Type B pancreatic cell (in vitro differentiated cells): ENCODE results near the gene UBE2C. TPM values are rescaled to one million over a fixed set of nuclear protein-coding genes. Genes with fewer than 3 reads are reported as not detected.

Experiments used
- DNase-seq: peaks from one replicate; pipeline ENCODE4 v3.0.0; 2021; ENCODE audit warnings: mixed read lengths; ENCODE audit not compliant: unreplicated experiment; ENCODE audit errors: extremely low spot score
- H3K27ac Mint-ChIP-seq: 2 replicates; pipeline ENCODE4 v1.8.0; 2021; ENCODE audit warnings: mild to moderate bottlenecking, mixed read lengths
- H3K27me3 Mint-ChIP-seq: 2 replicates; pipeline ENCODE4 v1.8.0; 2021; ENCODE audit warnings: mixed read lengths
- H3K36me3 Mint-ChIP-seq: 2 replicates; pipeline ENCODE4 v1.8.0; 2021; ENCODE audit warnings: mixed read lengths
- H3K4me1 Mint-ChIP-seq: one replicate; pipeline ENCODE4 v1.8.0; 2021; ENCODE audit warnings: mixed read lengths; ENCODE audit not compliant: unreplicated experiment
- H3K4me3 Mint-ChIP-seq: 2 replicates; pipeline ENCODE4 v1.8.0; 2021; ENCODE audit warnings: mild to moderate bottlenecking, mixed read lengths
- H3K9me3 Mint-ChIP-seq: 2 replicates; pipeline ENCODE4 v1.8.0; 2021; ENCODE audit warnings: mixed read lengths
- CTCF ChIP-seq: fragments of 200-600 bp; sonication (generic); conservative IDR thresholded peaks from 2 replicates; pipeline ENCODE4 v1.5.0; 2021; ENCODE audit warnings: antibody characterized with exemption, mild to moderate bottlenecking
- total RNA-seq: library from RNA; stranded (reverse); gene quantifications from 2 replicates; pipeline ENCODE4 v1.2.1, GENCODE V29; 2021; ENCODE audit warnings: low replicate concordance

Gene UBE2C
- total RNA-seq, 1 donor from 2014 or later, result 136 TPM

GRCh38 chr20:45848969-45849582, 36.6 kb downstream of the UBE2C start:
- no peak for DNase-seq
- H3K27me3 Mint-ChIP-seq, result no peaks in the 10 kb centered on the region
- H3K4me3 Mint-ChIP-seq, result no peak overlapping the region
- peaks cover 4% of the 10 kb centered on the region for H3K36me3 Mint-ChIP-seq
- no peaks in the 10 kb centered on the region for H3K4me1 Mint-ChIP-seq
- no peak overlapping the region for H3K27ac Mint-ChIP-seq
- no peaks in the 10 kb centered on the region for H3K9me3 Mint-ChIP-seq
- TF ChIP-seq CTCF, result no peak

GRCh38 chr20:45850238-45850637, 37.8 kb downstream of the UBE2C start:
- H3K9me3 Mint-ChIP-seq, result no peaks in the 10 kb centered on the region
- H3K4me3 Mint-ChIP-seq, result no peak overlapping the region
- DNase-seq, result no peak
- no peak for TF ChIP-seq CTCF
- H3K27me3 Mint-ChIP-seq, result no peaks in the 10 kb centered on the region
- H3K4me1 Mint-ChIP-seq, result no peaks in the 10 kb centered on the region
- no peaks in the 10 kb centered on the region for H3K36me3 Mint-ChIP-seq
- H3K27ac Mint-ChIP-seq, result no peak overlapping the region

GRCh38 chr20:45850926-45851325, 38.5 kb downstream of the UBE2C start:
- no peaks in the 10 kb centered on the region for H3K4me1 Mint-ChIP-seq
- TF ChIP-seq CTCF, result no peak
- H3K27ac Mint-ChIP-seq, result no peak overlapping the region
- H3K9me3 Mint-ChIP-seq, result no peaks in the 10 kb centered on the region
- no peaks in the 10 kb centered on the region for H3K36me3 Mint-ChIP-seq
- DNase-seq, result no peak
- H3K4me3 Mint-ChIP-seq, result no peak overlapping the region
- H3K27me3 Mint-ChIP-seq, result no peaks in the 10 kb centered on the region

- H3K27ac Mint-ChIP-seq, result no peak overlapping the region
- H3K27me3 Mint-ChIP-seq, result no peaks in the 10 kb centered on the region
- TF ChIP-seq CTCF, result no peak
- H3K9me3 Mint-ChIP-seq, result no peaks in the 10 kb centered on the region
- H3K4me3 Mint-ChIP-seq, result no peak overlapping the region
- H3K36me3 Mint-ChIP-seq, result no peaks in the 10 kb centered on the region
- no peak for DNase-seq
- peaks cover 2% of the 10 kb centered on the region for H3K4me1 Mint-ChIP-seq
These were observed 39.1 kb downstream of the UBE2C start for GRCh38 chr20:45851501-45851900.

GRCh38 chr20:45852326-45852725, 39.9 kb downstream of the UBE2C start:
- Mint-ChIP-seq H3K27me3 (no peaks in the 10 kb centered on the region), H3K27ac (no peak overlapping the region)

More at GRCh38 chr20:45852326-45852725, 39.9 kb downstream of the UBE2C start:
- no peak for DNase-seq
- no peaks in the 10 kb centered on the region for H3K36me3 Mint-ChIP-seq
- H3K4me1 Mint-ChIP-seq, result peaks cover 6% of the 10 kb centered on the region
- H3K9me3 Mint-ChIP-seq, result no peaks in the 10 kb centered on the region
- TF ChIP-seq CTCF, result no peak
- no peak overlapping the region for H3K4me3 Mint-ChIP-seq
